Forelimb muscle (tissue), 1 donor: ENCODE measurements around the gene RTCB. TPM values are rescaled to one million over a fixed set of nuclear protein-coding genes. Genes with fewer than 3 reads are reported as not detected.

ENCODE experiments used
- DNase-seq: peaks from one replicate; pipeline ENCODE4 v3.0.0-alpha.2; 2013; ENCODE audit warnings: low read depth
- polyA plus RNA-seq: library from polyadenylated mRNA; unstranded; fragments of 120-200 nt; gene quantifications from one replicate; pipeline ENCODE4 v1.2.1, GENCODE V29; 2013; ENCODE audit not compliant: insufficient read length

RTCB gene
- polyA plus RNA-seq, 1 donor, result 59.3 TPM

- DNase-seq, result no peak
Observed at GRCh38 chr22:32339190-32340012, 72.6 kb downstream of the RTCB start.

GRCh38 chr22:32338757-32339156 lies 73.3 kb downstream of the RTCB start:
- no peak for DNase-seq

Other genes with a start within 250 kb of the RTCB start
- 0.16 TPM for gene RFPL2, start 207.2 kb downstream of the RTCB start, polyA plus RNA-seq
- gene SLC5A4, start 156.9 kb downstream of the RTCB start, polyA plus RNA-seq, result 1.6 TPM
- gene RFPL3, start 54.4 kb downstream of the RTCB start, polyA plus RNA-seq, result not detected
- not detected for gene BPIFC, start 52.2 kb upstream of the RTCB start, polyA plus RNA-seq
- gene FBXO7, start 62.6 kb upstream of the RTCB start, polyA plus RNA-seq, result 56.1 TPM